Activated CD8-positive, alpha-beta T cell treated with anti-CD3 and anti-CD28 coated beads for 36 hours (primary cell): ENCODE measurements around the gene CNST. TPM values are rescaled to one million over a fixed set of nuclear protein-coding genes. Genes with fewer than 3 reads are reported as not detected.

Experiments
- ATAC-seq: fragments of 200-7000 bp; cut with Tn5 transposase; one replicate; pipeline ENCODE4 v1.10.0; 2021; ENCODE audit warnings: mild to moderate bottlenecking, moderate library complexity
- CTCF ChIA-PET: fragments of 350-600 bp; sonication (Branson Sonifier 250); formaldehyde crosslinking; loops from one replicate; lab custom pipeline; 2021; ENCODE audit warnings: antibody characterized with exemption; lab: Charles Lee
- POLR2A ChIA-PET: fragments of 350-600 bp; sonication (Branson Sonifier 250); formaldehyde crosslinking; loops from one replicate; lab custom pipeline; 2021; ENCODE audit warnings: antibody characterized with exemption; lab: Charles Lee
- DNase-seq: peaks from one replicate; pipeline ENCODE4 v3.0.0-alpha.2; 2020
- H3K27ac Mint-ChIP-seq: one replicate; pipeline ENCODE4 v1.8.0; 2021; ENCODE audit warnings: mild to moderate bottlenecking, mixed read lengths
- H3K27me3 Mint-ChIP-seq: one replicate; pipeline ENCODE4 v1.8.0; 2021; ENCODE audit warnings: mixed read lengths
- H3K36me3 Mint-ChIP-seq: one replicate; pipeline ENCODE4 v1.8.0; 2021; ENCODE audit warnings: low read depth, mixed read lengths
- H3K4me1 Mint-ChIP-seq: one replicate; pipeline ENCODE4 v1.8.0; 2021; ENCODE audit warnings: low read depth, mixed read lengths
- H3K4me3 Mint-ChIP-seq: one replicate; pipeline ENCODE4 v1.8.0; 2021; ENCODE audit warnings: mild to moderate bottlenecking, moderate library complexity, mixed read lengths
- H3K9me3 Mint-ChIP-seq: one replicate; pipeline ENCODE4 v1.8.0; 2021; ENCODE audit warnings: mixed read lengths
- CTCF ChIP-seq: fragments of 200-600 bp; IDR thresholded peaks from one replicate; pipeline ENCODE4 v1.8.0; 2022; ENCODE audit warnings: antibody characterized with exemption, mild to moderate bottlenecking
- intact Hi-C: fragments of 100-400 bp; cut with micrococcal nuclease; formaldehyde crosslinking; loops from one replicate; pipeline ENCODE4 v1.10.0; 2022
- total RNA-seq, 2 experiments: library from RNA; stranded (reverse); gene quantifications; one replicate each; pipeline ENCODE4 v1.2.3, GENCODE V29; 2021

The CNST gene, protein sequence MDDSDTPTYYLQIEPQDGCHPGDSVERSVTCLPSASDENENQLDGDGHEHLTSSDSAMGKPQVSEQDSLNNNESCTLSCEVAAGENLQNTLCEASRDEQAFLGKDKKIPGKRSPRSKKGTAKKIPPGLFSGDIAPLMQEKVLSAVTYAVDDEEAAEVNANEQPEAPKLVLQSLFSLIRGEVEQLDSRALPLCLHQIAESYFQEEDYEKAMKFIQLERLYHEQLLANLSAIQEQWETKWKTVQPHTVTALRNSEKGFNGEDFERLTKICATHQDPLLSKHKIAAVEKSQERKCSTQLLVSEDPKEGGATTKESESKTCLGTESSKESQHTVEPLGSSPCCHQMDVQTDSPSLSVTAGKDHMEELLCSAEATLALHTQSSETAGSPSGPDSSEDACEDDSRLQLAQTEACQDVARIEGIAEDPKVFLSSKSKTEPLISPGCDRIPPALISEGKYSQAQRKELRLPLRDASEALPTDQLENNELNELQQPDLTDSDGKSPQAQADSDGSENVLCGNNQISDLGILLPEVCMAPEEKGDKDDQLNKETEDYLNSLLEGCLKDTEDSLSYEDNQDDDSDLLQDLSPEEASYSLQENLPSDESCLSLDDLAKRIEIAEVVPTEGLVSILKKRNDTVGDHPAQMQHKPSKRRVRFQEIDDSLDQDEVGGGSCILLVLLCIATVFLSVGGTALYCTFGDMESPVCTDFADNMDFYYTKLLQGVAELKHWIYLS
- total RNA-seq, result 10 to 100 TPM; 23.5 to 25.1 TPM

GRCh38 chr1:246566128-246566812 lies at the start of gene CNST, which contains the start of gene TFB2M:
Gene CNST (plus strand): TSS chr1:246566456. CDS start chr1:246591563, 25,107 bp downstream.
Gene TFB2M (minus strand): TSS chr1:246566261. CDS start chr1:246566138, 123 bp downstream.
- intact Hi-C loops, result loop anchor here (5.0 kb wide), 1 partner anchor 59 kb away; the partner anchor contains the start of gene SMYD3
- H3K27ac Mint-ChIP-seq, result peak within 1 kb of the TSS; percentile 98

DNA sequence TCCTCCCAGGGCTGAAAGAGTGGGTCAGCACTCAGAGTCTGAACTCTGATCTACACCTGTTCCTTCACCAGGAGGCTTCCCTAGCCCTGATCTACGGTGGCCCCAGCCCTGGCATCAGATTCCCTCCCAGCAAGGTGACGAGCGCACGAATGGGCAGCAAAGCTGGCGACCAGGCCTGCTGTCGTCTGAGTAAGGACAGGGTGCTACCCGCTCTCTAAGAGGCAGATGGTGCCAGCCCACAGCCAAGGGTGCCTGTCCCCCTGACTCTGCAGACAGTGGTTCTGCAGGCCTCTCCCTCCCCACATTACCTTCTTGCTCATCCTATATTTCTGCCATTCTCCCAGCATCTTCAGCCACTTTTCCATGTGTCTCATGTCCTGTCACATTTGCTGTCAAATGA lies 48.9 kb upstream of the CNST start:
- DNase-seq (no peak), ATAC-seq (no peak)
- H3K4me1 Mint-ChIP-seq, result peaks cover 8% of the 10 kb centered on the region
- CTCF ChIA-PET, result interaction anchor here (1.2 kb wide), 1 partner anchor 19 kb away, joined by 3 read pairs; no protein-coding TSS in a partner anchor
- H3K27me3 Mint-ChIP-seq, result no peaks in the 10 kb centered on the region
- H3K4me3 Mint-ChIP-seq, result no peak overlapping the region
- no peak overlapping the region for H3K27ac Mint-ChIP-seq
- intact Hi-C loops, result no loop called here
- POLR2A ChIA-PET, result interaction anchor here (1.0 kb wide), 1 partner anchor 21 kb away, joined by 3 read pairs; no protein-coding TSS in a partner anchor
- no peak for TF ChIP-seq CTCF
- peaks cover 2% of the 10 kb centered on the region for H3K36me3 Mint-ChIP-seq
- peaks cover 18% of the 10 kb centered on the region for H3K9me3 Mint-ChIP-seq

More at GRCh38 chr1:246566128-246566812, at the start of gene CNST, which contains the start of gene TFB2M:
- no peak for TF ChIP-seq CTCF
- ATAC-seq, result peak; percentile 88
- H3K4me1 Mint-ChIP-seq, result peaks cover 40% of the 10 kb centered on the region
- H3K9me3 Mint-ChIP-seq, result no peaks in the 10 kb centered on the region
- peak; percentile 97 for DNase-seq
- CTCF ChIA-PET, result interaction anchor here (0.6 to 1.5 kb wide), 4 partner anchors 26 to 69 kb away, joined by 3 to 5 read pairs (median 3); no protein-coding TSS in a partner anchor
- peaks cover 24% of the 10 kb centered on the region for H3K36me3 Mint-ChIP-seq
- H3K27me3 Mint-ChIP-seq, result no peaks in the 10 kb centered on the region
- H3K4me3 Mint-ChIP-seq, result peak within 1 kb of the TSS; percentile 99
- POLR2A ChIA-PET, result interaction anchor here (0.7 to 2.3 kb wide), 11 partner anchors 11 to 60 kb away, joined by 3 to 8 read pairs (median 3); partner anchors contain the start of gene SMYD3

- Mint-ChIP-seq H3K36me3 (peaks cover 2% of the 10 kb centered on the region), H3K4me1 (peaks cover 8% of the 10 kb centered on the region), H3K27ac (no peak overlapping the region), H3K4me3 (no peak overlapping the region), H3K27me3 (no peaks in the 10 kb centered on the region), H3K9me3 (peaks cover 18% of the 10 kb centered on the region)
- TF ChIP-seq CTCF, result no peak
- ChIA-PET CTCF (no interaction called here), POLR2A (interaction anchor here (1.4 kb wide), 1 partner anchor 12 kb away, joined by 3 read pairs; the partner anchor contains the start of gene SMYD3)
- DNase-seq, result no peak
- intact Hi-C loops, result no loop called here
- no peak for ATAC-seq
These were observed 47.6 kb upstream of the CNST start for GRCh38 chr1:246518456-246519205.

DNA sequence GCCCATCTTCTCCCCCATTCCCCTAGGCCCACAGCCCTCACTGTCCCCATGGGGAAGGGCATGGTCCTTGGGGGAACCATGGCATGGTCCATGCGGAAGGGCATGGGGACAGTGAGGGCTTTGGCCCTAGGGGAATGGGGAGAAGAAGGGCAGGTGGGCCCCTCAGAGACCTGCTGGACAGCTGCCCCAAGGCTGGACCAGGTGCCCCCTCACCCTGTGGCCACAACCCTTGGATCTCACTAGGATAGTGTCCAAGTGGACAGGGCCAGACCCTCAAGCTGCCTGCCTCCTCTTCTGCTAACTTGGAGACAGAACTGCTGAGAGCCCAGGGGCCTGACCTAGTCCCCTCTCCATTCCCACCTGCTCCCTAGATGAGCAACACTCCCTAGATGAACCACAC lies 46.7 kb upstream of the CNST start:
- intact Hi-C loops, result no loop called here
- Mint-ChIP-seq H3K27me3 (no peaks in the 10 kb centered on the region), H3K9me3 (peaks cover 14% of the 10 kb centered on the region), H3K27ac (no peak overlapping the region), H3K4me3 (no peak overlapping the region), H3K4me1 (peaks cover 3% of the 10 kb centered on the region), H3K36me3 (peaks cover 2% of the 10 kb centered on the region)
- CTCF ChIA-PET, result no interaction called here
- POLR2A ChIA-PET, result no interaction called here
- DNase-seq (no peak), ATAC-seq (no peak)
- no peak for TF ChIP-seq CTCF
